Endothelial cell of umbilical vein (primary cell): ENCODE data around the gene MROH7. TPM values are rescaled to one million over a fixed set of nuclear protein-coding genes. Genes with fewer than 3 reads are reported as not detected.

Source experiments
- BruUV-seq: library from RNA; stranded (reverse); fragments of 400-500 nt; replicated peaks from 2 replicates; lab custom pipeline; 2021; lab: Mats Ljungman, UMichigan
- CTCF ChIA-PET: fragments of 300-600, 350-600 bp; sonication (Branson Sonifier 250); formaldehyde crosslinking; loops from one replicate; lab custom pipeline; 2021; ENCODE audit warnings: antibody characterized with exemption, inconsistent platforms; lab: Charles Lee
- POLR2A ChIA-PET: fragments of 300-600, 350-600 bp; sonication (Branson Sonifier 250); formaldehyde crosslinking; loops from one replicate; lab custom pipeline; 2021; ENCODE audit warnings: antibody characterized with exemption, inconsistent platforms; lab: Charles Lee
- DNase-seq: peaks from one replicate; pipeline ENCODE4 v3.0.0-alpha.2; 2011; ENCODE audit warnings: low read depth, low spot score
- FAIRE-seq: peaks from 2 replicates; lab custom pipeline; 2011; peaks lifted over from hg19 to GRCh38; lab: Jason Lieb, UNC
- H2AFZ ChIP-seq: 2 replicates; pipeline ENCODE4 v1.6.0; 2012; ENCODE audit warnings: low read depth, low read length, control low read depth, inconsistent platforms
- H3K27ac ChIP-seq: 2 replicates; pipeline ENCODE4 v1.5.1; 2011; ENCODE audit warnings: low read depth, mild to moderate bottlenecking, control low read depth, low read length, moderate library complexity; ENCODE audit not compliant: insufficient read depth
- H3K27me3 ChIP-seq, 2 experiments: 2 replicates each; pipeline versions ENCODE4 v1.6.0 to v1.6.1; 2011; ENCODE audit warnings: low read length in 2 of 2, mixed read lengths in 1 of 2; ENCODE audit not compliant: control insufficient read depth in 2 of 2, insufficient read depth in 2 of 2
- H3K36me3 ChIP-seq, 2 experiments: 2 replicates in 1 of 2; 3 replicates in 1 of 2; pipeline ENCODE4 v1.5.1; 2011; ENCODE audit warnings: low read length in 2 of 2, mild to moderate bottlenecking in 1 of 2, moderate library complexity in 1 of 2; ENCODE audit not compliant: control insufficient read depth in 2 of 2, insufficient read depth in 2 of 2; ENCODE audit errors: extremely low read depth in 1 of 2
- H3K4me1 ChIP-seq: 3 replicates; pipeline ENCODE4 v1.5.1; 2011; ENCODE audit warnings: mild to moderate bottlenecking, low read length; ENCODE audit not compliant: control insufficient read depth, insufficient read depth; ENCODE audit errors: extremely low read depth
- H3K4me2 ChIP-seq: 2 replicates; pipeline ENCODE4 v1.6.1; 2011; ENCODE audit warnings: low read length, control low read depth, mixed read lengths; ENCODE audit not compliant: insufficient read depth
- H3K4me3 ChIP-seq, 3 experiments: fragments of 200-600 bp in 1 of 3; sonication (generic), shearing (Covaris generic) in 1 of 3; replicated peaks in 1 of 3; 2 replicates each; pipeline ENCODE4 v1.5.1; 2011 to 2016; ENCODE audit warnings: control low read depth in 3 of 3, low read length in 3 of 3, mild to moderate bottlenecking in 2 of 3, inconsistent platforms in 1 of 3, low read depth in 1 of 3, moderate library complexity in 1 of 3; ENCODE audit not compliant: insufficient read depth in 1 of 3
- H3K79me2 ChIP-seq: 2 replicates; pipeline ENCODE4 v1.6.0; 2012; ENCODE audit warnings: low read length, inconsistent platforms; ENCODE audit not compliant: control insufficient read depth, insufficient read depth
- H3K9ac ChIP-seq: replicated peaks from 2 replicates; pipeline ENCODE3; 2011; ENCODE audit warnings: low read length, control low read depth; ENCODE audit not compliant: insufficient read depth; ENCODE audit errors: extremely low read depth
- H3K9me1 ChIP-seq: replicated peaks from 3 replicates; pipeline ENCODE4 v1.6.0; 2011; ENCODE audit warnings: mild to moderate bottlenecking, low read length; ENCODE audit not compliant: control insufficient read depth, insufficient read depth; ENCODE audit errors: extremely low read depth
- H3K9me3 ChIP-seq: replicated peaks from 2 replicates; pipeline ENCODE4 v1.5.1; 2012; ENCODE audit warnings: low read length, inconsistent platforms; ENCODE audit not compliant: control insufficient read depth, insufficient read depth
- H4K20me1 ChIP-seq: replicated peaks from 2 replicates; pipeline ENCODE3; 2011; ENCODE audit warnings: mild to moderate bottlenecking, low read length; ENCODE audit not compliant: control insufficient read depth, insufficient read depth; ENCODE audit errors: extremely low read depth
- CTCF ChIP-seq, 2 donors: IDR thresholded peaks; 1 replicate in 1 of 2; 2 replicates in 1 of 2; pipeline ENCODE4 v1.5.1; 2011; ENCODE audit warnings: low read length in 2 of 2, mild to moderate bottlenecking in 2 of 2, moderate library complexity in 2 of 2, control low read depth in 1 of 2, inconsistent platforms in 1 of 2, low read depth in 1 of 2; ENCODE audit not compliant: insufficient read depth in 1 of 2; ENCODE audit errors: extremely low read depth in 1 of 2
- EZH2 ChIP-seq: IDR thresholded peaks from 2 replicates; pipeline ENCODE4 v1.6.1; 2012; ENCODE audit warnings: borderline replicate concordance, low read depth, mild to moderate bottlenecking, moderate library complexity, low read length, inconsistent platforms; ENCODE audit not compliant: severe bottlenecking
- FOS ChIP-seq: IDR thresholded peaks from 2 replicates; pipeline ENCODE4 v1.6.1; 2011; ENCODE audit warnings: mild to moderate bottlenecking, low read length, moderate library complexity, borderline replicate concordance; ENCODE audit not compliant: insufficient read depth
- GATA2 ChIP-seq: IDR thresholded peaks from 2 replicates; pipeline ENCODE4 v1.7.0; 2011; ENCODE audit warnings: low read depth, mild to moderate bottlenecking, moderate library complexity, mixed read lengths, low read length; ENCODE audit not compliant: insufficient read length, insufficient read depth
- JUN ChIP-seq: IDR thresholded peaks from 2 replicates; pipeline ENCODE4 v1.6.1; 2011; ENCODE audit warnings: borderline replicate concordance, low read depth; ENCODE audit not compliant: insufficient read length, insufficient read depth
- MAX ChIP-seq: IDR thresholded peaks from 2 replicates; pipeline ENCODE4 v1.6.1; 2011; ENCODE audit not compliant: insufficient read depth, insufficient read length
- MYC ChIP-seq: IDR thresholded peaks from one replicate; pipeline ENCODE4 v1.6.1; 2011; ENCODE audit warnings: mild to moderate bottlenecking, low read depth, low read length
- POLR2A ChIP-seq: IDR thresholded peaks from 2 replicates; pipeline ENCODE4 v1.6.1; 2012; ENCODE audit warnings: low read depth, mild to moderate bottlenecking, control low read depth, low read length
- POLR2AphosphoS5 ChIP-seq: IDR thresholded peaks from 2 replicates; pipeline ENCODE4 v1.6.1; 2012; ENCODE audit warnings: low read depth, mild to moderate bottlenecking, control low read depth, low read length, moderate library complexity; ENCODE audit not compliant: insufficient read depth
- dilution Hi-C: fragments of 300-500 bp; cut with MboI; formaldehyde crosslinking; loops from one replicate; pipeline ENCODE4 v1.15.0; 2019; ENCODE audit warnings: low sequenced_read_pairs; ENCODE audit not compliant: extremely low pct_ligation_motif_present
- intact Hi-C: fragments of 100-400 bp; cut with micrococcal nuclease; formaldehyde crosslinking; loops from one replicate; pipeline ENCODE4 v1.10.0; 2022
- polyA plus RNA-seq, 4 experiments: library from polyadenylated mRNA; depleted of rRNA in 3 of 4; stranded (reverse) in 3 of 4; unstranded in 1 of 4; fragments of >200 nt; gene quantifications; 2 replicates each; pipeline versions ENCODE4 v1.2.1 to v1.2.3, GENCODE V29; 2011 to 2012; ENCODE audit warnings: missing spikeins in 1 of 4
- total RNA-seq: library from RNA; stranded (reverse); gene quantifications from 2 replicates; pipeline ENCODE4 v1.2.3, GENCODE V29; 2021

Gene MROH7
- total and polyA plus RNA-seq, 2 donors (not counting 3 experiments of a cell fraction or from before 2014, with no cell fraction given) = 0.06 to 0.24 TPM

- no peak for FAIRE-seq
- CTCF ChIA-PET = no interaction called here
Measured at GRCh38 chr1:54649130-54649898, 7.7 kb downstream of the MROH7 start.

More at GRCh38 chr1:54649130-54649898, 7.7 kb downstream of the MROH7 start:
- dilution Hi-C loops (no loop called here), intact Hi-C loops (no loop called here)
- no TSS peak for BruUV-seq
- TF ChIP-seq POLR2AphosphoS5 = no peak
- TF ChIP-seq EZH2 = no peak
- no peak for TF ChIP-seq FOS
- no peak for TF ChIP-seq POLR2A
- no peak for TF ChIP-seq CTCF (IDR thresholded peaks at IDR 0.05; ENCODE audit: extremely low read depth in 1 of 2, insufficient read depth in 1 of 2, low read depth in 1 of 2, low read length in 2 of 2)
- TF ChIP-seq MAX = no peak
- no peak for TF ChIP-seq GATA2
- no peak for TF ChIP-seq JUN
- TF ChIP-seq MYC = no peak
- Histone ChIP-seq H3K36me3 (no peaks in the 10 kb centered on the region), H3K27me3 (peaks cover 0 to 14% of the 10 kb centered on the region in 2 experiments), H3K9me1 (no peaks in the 10 kb centered on the region), H3K79me2 (no peaks in the 10 kb centered on the region), H4K20me1 (no peaks in the 10 kb centered on the region), H3K4me1 (no peaks in the 10 kb centered on the region), H3K4me3 (no peak overlapping the region), H3K9ac (no peak overlapping the region), H3K27ac (no peak overlapping the region), H3K4me2 (no peak overlapping the region), H2AFZ (no peak overlapping the region), H3K9me3 (no peaks in the 10 kb centered on the region)
- DNase-seq = no peak
- POLR2A ChIA-PET = no interaction called here
